NCI-H146 treated with DMSO at 0.1 percent for 48 hours (cell line): ENCODE measurements around the gene IRAK1.

Source experiments
- DNase-seq: peaks from one replicate; lab custom pipeline; 2025; ENCODE audit not compliant: unreplicated experiment; lab: John Stamatoyannopoulos, UW

The IRAK1 gene

GRCh38 chrX:154040863-154041262 lies 21.2 kb upstream of the IRAK1 start:
- DNase-seq: no peak

GRCh38 chrX:154040307-154040756 lies 20.6 kb upstream of the IRAK1 start:
- DNase-seq: no peak

- no peak for DNase-seq
Observed at GRCh38 chrX:154039577-154039976, 19.9 kb upstream of the IRAK1 start.

DNA sequence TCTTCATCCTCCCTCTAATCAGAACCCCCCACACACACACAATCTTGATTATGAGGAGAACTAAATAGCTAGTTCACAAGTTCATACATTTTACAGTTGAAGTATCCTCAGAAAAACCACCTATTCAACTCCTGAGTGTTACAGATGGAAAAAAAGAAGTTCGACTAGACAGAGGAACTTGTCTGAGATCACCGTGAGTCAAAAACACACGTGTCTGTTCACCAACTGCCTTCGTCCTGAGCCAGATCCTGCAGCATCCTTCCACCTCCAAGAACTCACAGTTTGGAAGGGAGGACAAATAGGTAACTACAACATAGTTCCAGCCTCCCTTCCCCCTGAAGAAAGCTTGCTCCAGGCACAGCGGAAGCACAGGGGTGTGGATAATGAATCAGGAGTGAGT lies 19.0 kb upstream of the IRAK1 start:
- DNase-seq: no peak

- DNase-seq: no peak
Observed at GRCh38 chrX:154037754-154038153, 18.1 kb upstream of the IRAK1 start.

DNA sequence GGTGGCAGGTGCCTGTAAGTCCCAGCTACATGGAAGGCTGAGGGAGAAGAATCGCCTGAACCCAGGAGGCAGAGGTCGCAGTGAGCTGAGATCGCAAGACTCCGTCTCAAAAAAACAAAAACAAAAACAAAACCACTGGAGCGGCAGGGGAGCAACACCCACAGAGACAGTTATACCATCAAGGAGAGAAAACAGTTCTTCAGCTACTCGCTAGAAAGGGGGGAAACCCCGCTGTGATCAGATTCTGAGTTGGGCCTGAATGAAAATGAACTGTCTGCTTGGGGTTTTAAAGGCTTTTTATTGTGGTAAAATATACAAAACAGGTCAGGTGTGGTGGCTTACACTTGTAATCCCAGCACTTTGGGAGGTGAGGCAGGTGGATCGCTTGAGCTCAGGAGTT lies 16.8 kb upstream of the IRAK1 start:
- no peak for DNase-seq

- DNase-seq: no peak
Observed at GRCh38 chrX:154033848-154034247, 14.1 kb upstream of the IRAK1 start.

DNA sequence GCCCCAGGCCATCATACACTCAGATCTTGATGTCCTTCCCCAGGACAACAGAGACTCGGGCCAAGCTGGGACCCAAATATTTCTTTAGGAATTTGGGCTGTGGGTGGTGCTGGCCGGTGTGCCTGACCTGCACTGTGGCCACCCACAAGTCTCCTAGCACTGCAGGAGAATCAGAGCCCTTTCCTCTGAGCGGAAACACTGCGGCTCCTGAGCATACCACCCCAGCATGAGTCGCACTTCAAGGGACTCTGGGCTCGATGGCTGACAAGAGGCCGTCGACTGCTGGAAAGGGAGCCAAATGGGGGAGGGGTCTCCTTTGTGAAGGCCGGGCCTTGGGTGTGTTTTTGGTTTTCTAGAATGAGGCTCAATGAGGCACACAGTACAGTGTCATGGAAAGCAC lies 13.0 kb upstream of the IRAK1 start:
- DNase-seq: no peak

GRCh38 chrX:154032160-154032559 lies 12.5 kb upstream of the IRAK1 start:
- no peak for DNase-seq

DNA sequence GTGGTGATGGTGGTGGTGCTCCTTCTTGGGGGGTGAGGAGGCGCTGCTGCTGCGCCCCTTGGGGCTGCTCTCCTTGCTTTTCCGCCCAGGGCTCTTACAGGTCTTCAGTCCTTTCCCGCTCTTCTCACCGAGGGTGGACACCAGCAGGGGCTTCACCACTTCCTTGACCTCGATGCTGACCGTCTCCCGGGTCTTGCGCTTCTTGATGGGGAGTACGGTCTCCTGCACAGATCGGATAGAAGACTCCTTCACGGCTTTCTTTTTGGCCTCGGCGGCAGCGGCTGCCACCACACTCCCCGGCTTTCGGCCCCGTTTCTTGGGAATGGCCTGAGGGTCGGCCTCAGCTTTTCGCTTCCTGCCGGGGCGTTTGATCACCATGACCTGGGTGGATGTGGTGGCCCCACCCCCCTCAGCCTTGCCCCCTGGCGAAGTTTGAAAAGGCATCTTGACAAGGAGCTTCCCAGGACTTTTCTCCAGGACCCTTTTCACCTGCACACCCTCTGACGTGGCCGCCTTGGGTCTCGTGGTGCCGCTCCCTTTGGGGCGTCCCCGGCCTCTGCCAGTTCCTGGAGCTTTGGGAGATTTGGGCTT lies 11.1 kb upstream of the IRAK1 start:
- DNase-seq: no peak

DNA sequence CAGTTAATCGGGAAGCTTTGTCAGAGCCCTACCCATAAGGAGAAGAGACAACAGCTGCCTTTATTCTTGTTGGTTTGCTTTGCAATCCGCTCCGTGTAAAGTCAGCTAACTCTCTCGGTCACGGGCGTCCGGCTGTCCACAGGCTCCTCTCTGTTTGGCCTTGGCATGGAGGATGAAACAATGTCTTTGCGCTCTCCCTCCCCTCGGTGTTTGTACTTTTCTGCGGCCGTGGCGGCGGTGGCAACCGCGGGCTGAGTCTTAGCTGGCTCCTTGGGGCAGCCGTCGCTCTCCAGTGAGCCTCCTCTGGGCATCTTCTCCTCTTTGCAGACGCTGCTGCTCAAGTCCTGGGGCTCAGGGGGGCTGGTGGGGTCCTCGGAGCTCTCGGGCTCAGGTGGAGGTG lies 10.6 kb upstream of the IRAK1 start:
- no peak for DNase-seq

- DNase-seq: no peak
Observed at GRCh38 chrX:154029439-154029838, 9.7 kb upstream of the IRAK1 start.

DNA sequence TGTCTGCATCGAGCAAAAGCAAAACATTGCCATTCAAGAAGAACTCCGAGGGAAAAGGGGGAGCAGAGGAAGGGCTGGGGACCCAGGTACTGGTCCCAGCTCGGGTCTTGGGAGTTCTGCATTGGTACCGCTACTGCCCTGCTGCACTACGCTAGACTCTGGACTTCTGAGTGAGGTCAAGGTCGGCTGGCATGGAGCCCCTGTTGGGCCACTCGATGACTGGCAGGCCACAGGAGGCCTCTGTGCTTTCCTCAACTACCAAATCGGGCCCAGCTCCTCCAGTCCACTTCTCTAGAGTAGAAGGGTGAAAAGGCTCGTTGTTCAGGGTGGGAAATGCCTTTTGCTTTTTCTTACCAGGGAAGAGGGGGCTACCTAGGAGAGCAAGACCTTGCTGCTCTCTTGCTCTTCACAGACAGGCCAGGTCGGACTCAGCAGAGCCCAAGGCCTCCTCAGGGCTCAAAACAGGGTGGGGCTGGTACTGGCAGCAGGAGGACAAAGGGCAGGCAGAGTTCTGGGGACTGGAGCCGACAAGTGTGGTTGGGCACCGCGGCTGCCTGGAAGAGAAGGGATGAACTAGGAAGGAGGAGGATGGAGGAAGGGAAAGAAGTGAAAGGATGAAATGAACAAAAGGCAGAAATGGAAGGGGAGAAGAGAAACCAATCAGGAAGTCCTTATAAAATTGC lies 8.9 kb upstream of the IRAK1 start:
- no peak for DNase-seq

DNA sequence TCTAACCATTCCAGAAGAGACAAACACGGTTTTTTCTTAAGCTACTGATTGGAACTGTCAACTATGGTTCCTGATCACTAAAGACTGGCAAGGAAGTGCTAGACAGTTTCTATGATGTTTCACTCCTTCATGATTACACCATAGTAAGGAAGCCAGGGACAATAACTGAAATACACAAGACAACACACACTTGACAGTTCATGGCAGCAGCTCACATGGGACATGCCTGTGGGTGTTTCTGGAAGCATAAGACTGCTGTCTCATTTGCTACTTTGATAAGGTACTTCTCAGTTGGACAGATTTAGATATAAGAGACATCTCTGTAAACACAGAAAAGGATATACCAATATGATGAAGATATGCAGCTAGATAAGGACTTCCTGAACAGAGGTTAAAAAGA lies 8.3 kb upstream of the IRAK1 start:
- DNase-seq: no peak

GRCh38 chrX:154027022-154027402 lies 7.3 kb upstream of the IRAK1 start:
- no peak for DNase-seq

DNA sequence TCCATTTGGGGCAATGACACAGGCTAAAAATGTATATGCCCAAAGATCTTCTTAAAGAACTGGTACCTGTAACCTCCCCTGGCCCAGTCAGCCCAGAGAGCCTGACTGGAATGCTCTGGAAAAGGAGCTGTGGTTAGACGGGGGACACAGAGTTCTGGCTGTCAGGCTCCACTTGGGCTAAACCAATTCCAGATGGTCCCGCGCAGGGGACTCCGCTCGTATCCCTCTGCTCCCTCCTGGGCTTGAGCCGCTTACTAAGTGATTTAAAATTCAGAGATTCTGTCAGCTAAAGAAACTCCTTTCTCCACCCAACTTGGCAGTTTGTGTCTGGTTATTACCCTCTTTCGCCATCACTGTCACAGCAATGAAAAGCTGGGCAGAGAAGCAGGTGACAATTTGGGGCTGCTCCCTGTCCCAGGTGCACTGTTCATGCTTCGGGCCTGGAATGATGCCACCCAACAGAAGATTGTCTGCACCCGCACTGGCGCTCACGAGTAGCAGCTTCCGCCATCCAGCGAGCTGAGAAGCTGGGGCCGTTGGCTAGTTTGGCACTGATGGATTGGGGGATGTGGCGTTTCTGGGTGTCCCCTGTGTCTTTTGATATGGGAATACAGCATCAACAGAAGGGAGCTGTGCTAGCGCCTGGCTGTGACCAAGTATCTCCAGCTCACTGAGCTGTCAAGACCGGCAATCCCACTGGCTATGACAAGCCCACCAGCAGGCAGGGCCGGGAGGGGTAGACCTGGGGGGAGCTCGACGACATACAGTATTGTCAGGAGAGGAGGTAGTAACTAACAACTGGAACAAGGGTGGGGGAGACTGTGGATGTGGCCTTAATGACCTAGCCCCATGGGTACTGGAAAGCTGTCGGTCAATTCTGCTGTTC lies 6.7 kb upstream of the IRAK1 start:
- DNase-seq: no peak

DNA sequence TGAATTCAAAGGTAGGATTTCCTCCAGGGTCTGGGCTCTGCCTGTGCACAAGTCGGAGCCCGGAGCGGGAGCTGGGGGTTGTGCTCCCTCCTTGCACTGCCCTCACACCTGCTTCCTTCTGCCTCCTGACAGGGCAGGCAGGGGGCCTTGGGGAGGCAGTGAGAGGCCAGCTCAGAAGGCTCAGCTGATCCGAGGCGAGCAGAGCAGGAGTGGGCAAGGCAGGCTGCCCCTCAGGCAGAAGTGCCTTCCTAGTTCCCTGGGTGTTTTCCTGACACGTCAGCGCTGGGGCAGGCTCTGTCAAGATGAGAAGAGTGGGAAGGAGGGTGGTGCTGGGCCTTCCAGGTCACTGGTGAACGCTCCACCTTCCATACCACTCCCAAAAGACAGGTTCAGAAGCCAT lies 5.5 kb upstream of the IRAK1 start:
- DNase-seq: no peak

- DNase-seq: no peak
Observed at GRCh38 chrX:154024271-154024670, 4.6 kb upstream of the IRAK1 start.

DNA sequence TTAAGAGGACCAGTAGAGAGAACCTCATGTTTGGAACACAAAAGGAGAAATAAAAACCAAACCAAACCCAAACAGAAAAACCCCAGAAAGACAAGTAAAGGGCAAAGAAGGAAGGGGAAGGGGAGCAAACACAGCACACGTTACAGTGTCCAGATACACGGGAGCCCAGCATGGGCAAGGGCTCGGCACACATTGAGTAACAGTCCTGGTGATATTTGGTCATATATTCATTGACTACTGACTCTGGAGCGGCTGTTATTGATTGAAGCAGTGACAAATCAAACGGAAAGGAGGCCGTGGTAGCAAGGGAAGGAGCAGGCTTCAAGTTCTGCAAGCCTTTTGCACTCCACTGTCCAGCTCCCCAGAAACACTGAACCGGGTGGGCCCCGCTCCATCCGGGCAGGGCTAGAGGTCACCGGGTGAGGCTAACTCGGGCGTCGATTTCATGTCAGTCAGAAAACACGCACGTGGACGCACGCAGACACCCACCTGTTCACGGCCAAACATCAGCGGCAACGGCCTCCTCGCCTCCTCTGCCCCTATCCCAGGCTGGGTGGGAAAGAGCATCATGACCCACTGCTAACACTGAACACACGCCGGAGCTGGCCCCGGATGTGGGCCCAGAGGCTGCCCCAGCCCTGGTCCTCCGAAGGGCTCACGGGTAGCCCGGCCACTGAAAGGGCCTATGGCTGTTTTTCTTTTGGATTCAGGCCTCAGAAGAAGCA lies 3.7 kb upstream of the IRAK1 start:
- DNase-seq: no peak

- DNase-seq: no peak
Observed at GRCh38 chrX:154022108-154022507, 2.4 kb upstream of the IRAK1 start.

DNA sequence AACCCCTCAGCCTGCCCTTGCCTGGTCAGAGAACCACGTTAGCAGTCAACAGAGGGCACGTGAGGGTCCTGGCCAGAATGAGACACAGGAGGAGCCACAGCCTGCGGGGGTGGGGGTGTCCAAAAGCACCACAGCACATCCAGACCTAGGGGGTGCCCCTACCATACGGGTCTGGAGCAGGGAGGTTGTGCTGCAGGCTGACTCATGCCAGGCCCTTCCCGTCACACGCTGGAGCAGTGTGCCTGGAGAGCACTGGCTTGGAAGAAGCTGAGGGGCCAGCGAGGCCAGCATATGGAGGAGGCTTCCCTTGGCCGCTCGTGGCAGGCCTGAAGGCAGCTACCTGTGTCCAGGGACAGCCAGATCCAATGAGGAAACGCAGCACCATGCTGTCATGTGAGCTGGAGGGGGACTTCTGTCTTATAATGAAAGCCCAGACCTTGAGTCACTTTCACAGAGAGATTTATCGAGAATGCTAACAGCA lies 1.5 kb upstream of the IRAK1 start:
- no peak for DNase-seq
